ENCODE data around the gene DOHH.

- TF ChIP-seq CTCF (IDR thresholded peaks at IDR 0.05) (no peak), POLR2A (IDR thresholded peaks at IDR 0.05) (no peak), EP300 (IDR thresholded peaks at IDR 0.05) (no peak)
These were observed 35.1 kb upstream of the DOHH start for GRCh38 chr19:3535563-3535965.

All from stomach (tissue), 4 donors.